ENCODE results near the gene FRMD3. TPM values are rescaled to one million over a fixed set of nuclear protein-coding genes. Genes with fewer than 3 reads are reported as not detected.

Gene FRMD3
- total RNA-seq, 2 experiments from 2014 or later = 0.62 to 1.1 TPM

GRCh38 chr9:83434254-83434653 is 103.9 kb downstream of the FRMD3 start:
- H3K36me3 Mint-ChIP-seq (ENCODE audit: low read depth) = no peaks in the 10 kb centered on the region
- DNase-seq = no peak
- no peak overlapping the region for H3K4me3 Mint-ChIP-seq
- no peak overlapping the region for H3K27ac Mint-ChIP-seq
- no peaks in the 10 kb centered on the region for H3K4me1 Mint-ChIP-seq
- no peaks in the 10 kb centered on the region for H3K9me3 Mint-ChIP-seq
- CTCF ChIA-PET = no interaction called here
- POLR2A ChIA-PET = no interaction called here
- H3K27me3 Mint-ChIP-seq = no peaks in the 10 kb centered on the region

- no peaks in the 10 kb centered on the region for H3K4me1 Mint-ChIP-seq
- no peak overlapping the region for H3K27ac Mint-ChIP-seq
- CTCF ChIA-PET = no interaction called here
- POLR2A ChIA-PET = no interaction called here
- no peaks in the 10 kb centered on the region for H3K9me3 Mint-ChIP-seq
- H3K4me3 Mint-ChIP-seq = no peak overlapping the region
- no peak for DNase-seq
- no peaks in the 10 kb centered on the region for H3K27me3 Mint-ChIP-seq
- no peaks in the 10 kb centered on the region for H3K36me3 Mint-ChIP-seq (ENCODE audit: low read depth)
These were observed 104.4 kb downstream of the FRMD3 start for GRCh38 chr9:83433846-83434245.

- CTCF ChIA-PET = no interaction called here
- DNase-seq = no peak
- H3K4me3 Mint-ChIP-seq = no peak overlapping the region
These were observed 105.2 kb downstream of the FRMD3 start for GRCh38 chr9:83432877-83433550.

GRCh38 chr9:83432104-83432627 is 106.0 kb downstream of the FRMD3 start:
- Mint-ChIP-seq H3K36me3 (ENCODE audit: low read depth) (no peaks in the 10 kb centered on the region), H3K27me3 (no peaks in the 10 kb centered on the region)
- POLR2A ChIA-PET = no interaction called here

More at GRCh38 chr9:83432877-83433550, 105.2 kb downstream of the FRMD3 start:
- H3K27me3 Mint-ChIP-seq = no peaks in the 10 kb centered on the region
- H3K4me1 Mint-ChIP-seq = no peaks in the 10 kb centered on the region
- H3K27ac Mint-ChIP-seq = no peak overlapping the region
- no peaks in the 10 kb centered on the region for H3K9me3 Mint-ChIP-seq
- POLR2A ChIA-PET = no interaction called here
- H3K36me3 Mint-ChIP-seq (ENCODE audit: low read depth) = no peaks in the 10 kb centered on the region

GRCh38 chr9:83431101-83432060 is 106.8 kb downstream of the FRMD3 start:
- Mint-ChIP-seq H3K36me3 (ENCODE audit: low read depth) (no peaks in the 10 kb centered on the region), H3K27me3 (no peaks in the 10 kb centered on the region), H3K4me3 (no peak overlapping the region), H3K27ac (no peak overlapping the region), H3K9me3 (no peaks in the 10 kb centered on the region), H3K4me1 (no peaks in the 10 kb centered on the region)
- DNase-seq = no peak
- ChIA-PET POLR2A (interaction anchor here (0.6 kb wide), 1 partner anchor 370 kb away, joined by 3 read pairs; no protein-coding TSS in a partner anchor), CTCF (no interaction called here)

More at GRCh38 chr9:83432104-83432627, 106.0 kb downstream of the FRMD3 start:
- no peak overlapping the region for H3K4me3 Mint-ChIP-seq
- CTCF ChIA-PET = no interaction called here
- no peak overlapping the region for H3K27ac Mint-ChIP-seq
- no peaks in the 10 kb centered on the region for H3K4me1 Mint-ChIP-seq
- no peaks in the 10 kb centered on the region for H3K9me3 Mint-ChIP-seq
- no peak for DNase-seq

GRCh38 chr9:83430681-83431080 is 107.5 kb downstream of the FRMD3 start:
- Mint-ChIP-seq H3K4me1 (no peaks in the 10 kb centered on the region), H3K27me3 (no peaks in the 10 kb centered on the region), H3K27ac (no peak overlapping the region), H3K9me3 (no peaks in the 10 kb centered on the region), H3K4me3 (no peak overlapping the region), H3K36me3 (ENCODE audit: low read depth) (no peaks in the 10 kb centered on the region)
- ChIA-PET POLR2A (interaction anchor here (0.6 kb wide), 1 partner anchor 371 kb away, joined by 3 read pairs; no protein-coding TSS in a partner anchor), CTCF (no interaction called here)
- DNase-seq = no peak

GRCh38 chr9:83429229-83429628 is 109.0 kb downstream of the FRMD3 start:
- ChIA-PET CTCF (no interaction called here), POLR2A (interaction anchor here (0.6 kb wide), 1 partner anchor 192 kb away, joined by 3 read pairs; no protein-coding TSS in a partner anchor)
- H3K4me1 Mint-ChIP-seq = no peaks in the 10 kb centered on the region
- no peak for DNase-seq
- H3K27ac Mint-ChIP-seq = no peak overlapping the region
- H3K9me3 Mint-ChIP-seq = no peaks in the 10 kb centered on the region
- no peaks in the 10 kb centered on the region for H3K36me3 Mint-ChIP-seq (ENCODE audit: low read depth)
- no peaks in the 10 kb centered on the region for H3K27me3 Mint-ChIP-seq
- no peak overlapping the region for H3K4me3 Mint-ChIP-seq

GRCh38 chr9:83425240-83425639 is 113.0 kb downstream of the FRMD3 start:
- no peaks in the 10 kb centered on the region for H3K4me1 Mint-ChIP-seq
- no peaks in the 10 kb centered on the region for H3K36me3 Mint-ChIP-seq (ENCODE audit: low read depth)
- CTCF ChIA-PET = no interaction called here
- no peak overlapping the region for H3K4me3 Mint-ChIP-seq
- no peaks in the 10 kb centered on the region for H3K27me3 Mint-ChIP-seq
- no peak for DNase-seq
- no peak overlapping the region for H3K27ac Mint-ChIP-seq
- H3K9me3 Mint-ChIP-seq = peaks cover 2% of the 10 kb centered on the region
- POLR2A ChIA-PET = no interaction called here

- Mint-ChIP-seq H3K4me1 (no peaks in the 10 kb centered on the region), H3K36me3 (ENCODE audit: low read depth) (no peaks in the 10 kb centered on the region), H3K27ac (no peak overlapping the region), H3K9me3 (peaks cover 2% of the 10 kb centered on the region), H3K4me3 (no peak overlapping the region), H3K27me3 (no peaks in the 10 kb centered on the region)
- ChIA-PET CTCF (no interaction called here), POLR2A (no interaction called here)
- no peak for DNase-seq
These were observed 113.4 kb downstream of the FRMD3 start for GRCh38 chr9:83424831-83425230.

GRCh38 chr9:83423815-83424707 is 114.1 kb downstream of the FRMD3 start:
- Mint-ChIP-seq H3K4me1 (no peaks in the 10 kb centered on the region), H3K36me3 (ENCODE audit: low read depth) (no peaks in the 10 kb centered on the region), H3K27me3 (no peaks in the 10 kb centered on the region), H3K4me3 (no peak overlapping the region), H3K9me3 (peaks cover 2% of the 10 kb centered on the region), H3K27ac (no peak overlapping the region)
- ChIA-PET CTCF (no interaction called here), POLR2A (no interaction called here)
- no peak for DNase-seq

- no peak overlapping the region for H3K27ac Mint-ChIP-seq
- H3K4me3 Mint-ChIP-seq = no peak overlapping the region
These were observed 115.7 kb downstream of the FRMD3 start for GRCh38 chr9:83422527-83422926.

GRCh38 chr9:83420486-83420885 is 117.7 kb downstream of the FRMD3 start:
- H3K9me3 Mint-ChIP-seq = peaks cover 2% of the 10 kb centered on the region
- no peak overlapping the region for H3K27ac Mint-ChIP-seq
- ChIA-PET CTCF (no interaction called here), POLR2A (no interaction called here)
- no peak overlapping the region for H3K4me3 Mint-ChIP-seq
- no peaks in the 10 kb centered on the region for H3K27me3 Mint-ChIP-seq
- no peaks in the 10 kb centered on the region for H3K4me1 Mint-ChIP-seq
- no peaks in the 10 kb centered on the region for H3K36me3 Mint-ChIP-seq (ENCODE audit: low read depth)
- DNase-seq = no peak

More at GRCh38 chr9:83422527-83422926, 115.7 kb downstream of the FRMD3 start:
- no peaks in the 10 kb centered on the region for H3K27me3 Mint-ChIP-seq
- ChIA-PET POLR2A (no interaction called here), CTCF (no interaction called here)
- H3K36me3 Mint-ChIP-seq (ENCODE audit: low read depth) = no peaks in the 10 kb centered on the region
- peaks cover 2% of the 10 kb centered on the region for H3K9me3 Mint-ChIP-seq
- H3K4me1 Mint-ChIP-seq = no peaks in the 10 kb centered on the region
- no peak for DNase-seq

Measured in activated CD4-positive, alpha-beta T cell treated with anti-CD3 and anti-CD28 coated beads, Interleukin-2, amount 10 ng/mL, durations not matched to agents 7 days and 5 days (primary cell).